Measurements from ENCODE around the gene BNIP3.
"Not testable (repeated sequence)": the region's sequence is repeated elsewhere in the genome, so short reads cannot be mapped to it uniquely, and the experiment has no call there.

The BNIP3 gene

DNA sequence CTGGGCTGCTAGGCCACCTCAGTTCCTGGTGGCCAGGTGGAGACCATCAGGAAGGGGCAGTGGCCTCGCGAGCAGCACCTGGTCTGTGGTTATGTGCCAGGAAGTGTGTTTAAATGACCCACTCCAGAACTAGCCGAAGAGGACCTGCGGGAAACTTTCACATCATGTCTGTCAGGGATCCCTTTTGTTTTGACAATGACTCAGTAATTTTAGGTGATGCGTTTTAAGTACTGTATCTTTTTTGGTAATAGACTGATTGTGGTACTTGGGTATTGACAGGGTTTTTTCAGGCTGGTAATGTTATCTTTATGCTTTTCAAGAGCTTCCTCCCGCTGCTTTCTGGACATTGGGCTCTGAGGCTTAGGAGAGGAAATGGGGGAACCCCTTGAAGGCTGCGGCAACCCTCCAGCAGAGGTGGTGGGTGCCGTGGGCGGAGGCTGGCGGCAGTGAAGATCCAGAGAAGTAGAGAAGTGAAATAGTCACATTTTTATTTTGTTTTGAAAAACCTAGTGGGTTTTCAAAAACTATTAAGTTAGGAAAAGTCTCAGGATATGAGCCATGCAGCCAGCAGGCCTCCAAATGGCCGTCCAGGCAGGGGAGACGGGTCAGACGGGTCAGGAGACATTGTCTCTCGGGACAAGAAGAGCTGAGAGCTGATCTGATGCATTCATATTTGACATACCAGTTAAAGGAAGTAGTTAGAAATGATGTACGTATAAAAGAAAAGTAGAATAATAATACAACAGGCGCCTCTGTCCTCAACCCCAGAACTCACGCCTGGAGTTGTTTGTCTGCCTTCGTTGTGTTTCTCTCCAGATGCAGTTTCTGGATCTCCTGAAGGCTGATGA, 53.3 kb downstream of the BNIP3 start:
- DNase-seq, result no peak

DNA sequence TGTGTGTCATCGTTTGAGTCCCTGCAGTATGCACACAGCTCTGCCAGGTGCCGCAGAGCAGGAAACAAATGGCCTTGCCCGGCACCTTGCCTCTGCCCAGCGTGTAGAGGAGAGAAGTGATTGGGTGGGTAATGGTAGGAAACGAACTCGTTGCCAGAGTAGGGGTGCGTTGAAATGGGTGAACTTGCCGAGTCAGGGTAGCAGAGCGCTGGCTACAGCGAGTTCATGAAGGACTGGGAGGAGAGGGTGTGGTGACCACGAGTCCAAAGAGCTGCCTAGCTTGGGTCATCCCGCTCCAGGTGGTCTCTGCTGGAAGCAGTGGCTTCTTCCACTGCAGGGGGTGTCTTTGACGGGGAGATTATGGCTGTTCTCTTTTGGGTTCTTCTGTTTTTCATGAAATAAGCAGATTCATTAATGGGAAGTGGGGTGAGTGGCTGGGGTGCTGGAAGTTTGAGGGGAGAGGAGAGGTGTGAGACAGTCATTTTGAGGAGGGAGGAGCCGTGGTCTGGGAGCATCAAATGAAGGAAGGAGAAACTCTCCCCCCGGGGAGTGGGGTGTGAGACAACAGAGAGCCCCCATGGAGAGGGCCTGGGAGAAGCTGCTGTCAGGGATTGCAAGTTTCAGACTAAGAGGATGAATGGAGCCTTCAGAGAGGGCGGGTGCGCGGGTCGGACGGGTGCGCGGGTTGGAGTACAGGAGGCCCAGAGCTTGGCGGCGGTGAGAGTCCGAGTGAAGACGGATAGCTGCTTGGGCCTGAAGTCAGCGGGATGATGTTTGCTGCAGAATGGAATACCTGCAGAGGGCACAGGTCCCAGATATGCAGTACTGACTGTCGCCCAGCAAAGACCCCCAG, 54.8 kb downstream of the BNIP3 start:
- no peak for DNase-seq

DNA sequence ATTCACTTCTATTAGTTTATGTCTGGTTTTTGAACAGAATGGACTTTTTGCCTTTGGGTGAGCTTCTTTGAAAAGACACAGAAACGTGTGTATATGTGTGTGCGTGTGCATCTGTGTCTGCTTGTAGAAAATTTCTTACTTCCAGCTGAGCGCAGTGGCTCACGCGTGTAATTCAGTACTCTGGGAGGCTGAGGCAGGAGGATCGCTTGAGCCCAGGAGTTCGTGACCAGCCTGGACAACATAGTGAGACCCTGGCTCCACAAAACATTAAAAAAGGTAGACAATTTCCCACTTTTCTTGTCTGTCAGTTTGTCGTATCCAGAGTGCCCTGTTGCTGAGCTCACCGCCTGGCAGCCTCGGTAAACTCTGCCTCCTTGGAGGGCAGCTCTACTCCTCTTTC, 55.5 kb downstream of the BNIP3 start:
- DNase-seq, result no peak

DNA sequence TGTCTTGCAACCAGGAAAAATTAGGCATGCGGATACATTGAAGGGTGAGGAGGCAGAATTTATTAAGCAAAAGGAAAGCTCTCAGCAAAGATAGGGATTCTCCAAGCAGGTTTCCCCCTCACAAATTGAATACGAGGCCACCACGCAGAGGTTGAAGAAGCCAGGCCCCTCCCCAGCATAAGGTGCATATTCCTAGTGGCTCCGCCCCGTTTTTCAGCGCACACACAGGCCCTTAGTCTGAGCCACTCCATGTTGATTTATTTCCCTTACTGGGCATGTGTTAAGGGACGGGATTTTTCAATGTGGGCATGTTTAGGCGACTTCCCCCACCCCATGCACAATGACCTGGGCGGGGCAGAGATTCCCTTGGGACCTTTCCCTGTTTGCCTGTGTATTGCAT, 56.0 kb downstream of the BNIP3 start:
- no peak for DNase-seq

DNA sequence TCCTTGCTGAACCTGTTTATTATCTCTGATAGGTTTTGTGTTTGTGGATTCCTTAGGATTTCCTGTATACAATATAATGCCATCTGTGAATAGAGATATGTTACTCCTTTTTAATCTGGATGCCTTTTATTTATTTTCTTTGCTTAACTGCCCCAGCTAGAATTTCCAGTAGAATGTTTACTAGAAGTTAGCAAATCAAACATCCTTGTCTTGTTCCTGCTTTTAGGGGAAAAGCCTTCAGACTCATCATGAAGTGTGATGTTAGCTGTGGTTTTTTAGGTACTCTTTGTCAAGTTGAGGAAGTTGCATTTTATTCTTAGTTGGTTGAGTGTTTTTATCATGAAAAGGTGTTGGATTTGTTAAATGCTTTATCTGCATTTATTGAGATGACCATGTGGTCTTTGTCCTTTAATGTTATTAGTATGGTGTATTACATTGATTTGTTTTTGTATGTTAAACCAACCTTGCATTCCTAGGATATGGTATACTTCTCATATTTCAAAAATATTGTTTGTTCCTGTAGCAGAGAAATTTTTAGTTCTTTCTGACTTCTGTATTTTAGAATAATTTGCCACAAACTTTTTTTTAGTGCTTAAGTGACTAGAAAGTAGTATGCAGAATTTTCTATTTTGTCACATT, 56.6 kb downstream of the BNIP3 start:
- DNase-seq, result peak; percentile 36

DNA sequence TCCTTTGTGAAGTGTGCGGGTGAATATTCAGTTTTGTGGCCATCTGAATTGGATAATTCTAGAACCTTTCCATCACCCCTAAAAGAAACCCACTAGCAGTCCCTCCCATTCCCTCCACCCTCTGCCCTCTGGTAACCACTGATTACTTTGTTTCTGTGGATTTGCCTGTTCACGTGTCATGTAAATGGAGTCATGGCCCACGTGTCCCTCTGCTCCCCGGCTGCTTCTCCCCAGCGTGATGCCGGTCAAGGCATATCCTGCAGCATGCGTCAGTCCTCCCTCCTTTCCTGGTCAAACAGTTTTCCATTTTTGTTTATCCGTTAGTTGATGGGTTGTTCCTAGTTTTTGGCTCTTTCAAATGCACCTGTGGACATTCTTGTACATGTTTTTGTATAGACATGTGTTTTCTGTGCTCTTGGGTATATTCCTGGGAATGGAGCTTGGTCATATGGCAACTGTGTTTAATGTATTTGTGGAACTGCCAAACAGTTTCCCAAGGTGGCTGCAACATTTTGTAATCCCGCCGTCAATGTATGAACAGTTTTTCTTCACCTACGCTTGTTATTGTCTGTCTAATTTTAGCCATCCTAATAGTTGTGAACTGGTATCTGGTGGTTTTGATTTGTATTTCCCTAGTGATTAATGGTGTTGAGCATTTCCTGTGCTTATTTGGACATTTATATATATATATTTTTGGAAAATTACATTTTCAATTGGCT, 58.5 kb downstream of the BNIP3 start:
- no peak for DNase-seq

DNA sequence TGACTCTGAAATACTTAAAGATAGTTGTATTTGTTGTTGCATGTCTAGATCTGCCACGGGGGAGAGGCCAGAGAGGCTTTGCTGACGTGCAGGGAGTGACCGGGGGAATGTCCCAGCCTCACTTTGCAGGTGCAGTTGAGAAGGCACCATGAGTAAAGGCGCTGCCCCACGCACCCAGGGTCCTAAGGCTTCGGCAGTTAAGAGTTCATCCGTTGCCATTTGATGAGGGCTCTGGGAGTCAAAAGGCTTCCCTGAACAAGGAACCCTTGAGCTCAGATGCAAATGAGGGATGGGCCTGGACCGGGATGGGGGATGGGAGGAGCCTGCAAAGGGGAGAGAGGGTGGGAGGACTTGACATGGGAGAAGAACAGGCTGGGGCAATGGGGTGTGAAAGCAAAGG, 60.5 kb downstream of the BNIP3 start:
- no peak for DNase-seq

DNA sequence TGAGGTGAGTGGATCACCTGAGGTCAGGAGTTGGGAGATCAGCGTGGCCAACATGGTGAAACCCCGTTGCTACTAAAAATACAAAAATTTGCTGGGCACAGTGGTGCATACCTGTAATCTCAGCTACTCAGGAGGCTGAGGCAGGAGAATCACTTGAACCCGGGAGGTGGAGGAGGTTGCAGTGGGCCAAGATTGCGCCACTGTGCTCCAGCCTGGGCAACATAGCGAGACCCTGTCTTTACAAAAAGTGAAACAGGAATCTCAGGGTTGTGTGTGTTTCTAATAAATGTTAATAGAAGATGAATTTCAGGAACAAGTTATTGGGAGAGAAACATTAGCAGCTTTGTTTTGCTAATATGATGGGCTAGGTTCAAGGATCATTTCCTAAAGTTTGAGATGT, 61.0 kb downstream of the BNIP3 start:
- DNase-seq, result no peak

DNA sequence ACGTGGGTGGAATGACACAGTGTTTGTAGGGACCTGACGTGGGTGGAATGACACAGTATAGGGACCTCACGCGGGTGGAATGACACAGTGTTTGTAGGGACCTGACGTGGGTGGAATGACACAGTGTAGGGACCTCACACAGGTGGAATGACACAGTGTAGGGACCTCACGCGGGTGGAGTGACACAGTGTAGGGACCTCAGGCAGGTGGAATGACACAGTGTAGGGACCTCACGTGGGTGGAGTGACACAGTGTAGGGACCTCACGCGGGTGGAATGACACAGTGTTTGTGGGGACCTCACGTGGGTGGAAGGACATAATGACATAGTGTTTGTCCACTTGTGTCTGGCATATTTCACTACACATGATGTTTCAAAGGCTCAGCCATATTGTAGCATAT, 61.6 kb downstream of the BNIP3 start:
- no peak for DNase-seq

DNA sequence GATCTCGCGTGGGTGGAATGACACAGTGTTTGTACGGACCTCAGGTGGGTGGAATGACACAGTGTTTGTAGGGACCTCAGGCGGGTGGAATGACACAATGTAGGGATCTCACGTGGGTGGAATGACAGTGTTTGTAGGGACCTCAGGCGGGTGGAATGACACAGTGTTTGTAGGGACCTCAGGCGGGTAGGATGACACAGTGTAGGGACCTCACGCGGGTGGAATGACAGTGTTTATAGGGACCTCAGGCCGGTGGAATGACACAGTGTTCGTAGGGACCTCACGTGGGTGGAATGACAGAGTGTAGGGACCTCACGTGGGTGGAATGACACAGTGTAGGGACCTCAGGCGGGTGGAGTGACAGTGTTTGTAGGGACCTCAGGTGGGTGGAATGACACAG, 62.3 kb downstream of the BNIP3 start:
- DNase-seq, result not testable (repeated sequence)

All from OCI-M1 (cell line).